HuH-7 (cell line): ENCODE data around the gene TAS2R50.
"Not testable (repeated sequence)": the region's sequence is repeated elsewhere in the genome, so short reads cannot be mapped to it uniquely, and the experiment has no call there.

Source experiments
- DNase-seq: peaks from one replicate; pipeline ENCODE4 v3.0.0; 2011; ENCODE audit warnings: low spot score

Gene TAS2R50

DNA sequence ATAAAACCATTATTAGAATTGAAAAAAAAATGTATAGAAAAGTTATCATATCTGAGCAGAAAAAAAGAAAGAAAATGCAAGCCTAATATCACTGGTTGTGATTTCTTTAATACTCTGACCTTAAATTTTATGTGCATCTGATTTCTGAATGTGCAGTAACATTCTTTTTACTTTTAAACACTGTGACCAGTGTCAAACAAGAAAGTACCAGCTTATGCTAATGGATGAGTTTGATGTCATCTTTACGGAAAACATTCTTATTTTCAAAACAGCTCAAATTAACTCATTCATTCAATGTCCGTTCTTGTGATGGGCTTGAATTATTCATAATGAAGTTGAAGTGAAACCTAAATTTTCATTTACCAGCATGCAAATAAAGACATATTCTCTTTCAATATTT is at the start of gene TAS2R50:
Gene TAS2R50 (minus strand): TSS at position 101 of the 400 bp plus-strand sequence. CDS start 52 bp downstream, at position 49.
- DNase-seq = no peak

GRCh38 chr12:11033959-11034358 is 47.2 kb upstream of the TAS2R50 start:
- not testable (repeated sequence) for DNase-seq

DNA sequence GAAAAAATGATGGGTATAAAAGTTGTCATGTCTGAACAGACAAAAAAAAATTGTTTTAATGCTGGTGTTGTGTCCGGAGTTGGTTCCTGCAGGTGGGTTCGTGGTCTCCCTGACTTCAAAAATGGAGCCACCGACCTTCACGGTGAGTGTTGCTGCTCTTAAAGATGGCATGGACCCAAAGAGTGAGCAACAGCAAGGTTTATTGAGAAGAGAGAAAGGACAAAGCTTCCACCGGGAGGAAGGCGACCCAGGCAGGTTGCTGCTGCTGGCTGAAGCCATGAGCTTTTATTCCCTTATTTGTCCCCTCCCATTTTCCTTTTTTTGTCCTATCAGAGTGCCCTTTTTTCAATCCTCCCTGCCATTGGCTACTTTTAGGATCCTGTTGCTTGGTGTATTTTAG is 44.6 kb upstream of the TAS2R50 start, which contains the start of gene TAS2R31:
Gene TAS2R31 (minus strand): TSS at position 101 of the 400 bp plus-strand sequence. CDS start 72 bp downstream, at position 29.
- no peak for DNase-seq

- DNase-seq = no peak
These were observed 39.4 kb upstream of the TAS2R50 start for GRCh38 chr12:11026118-11026517.

GRCh38 chr12:11023387-11023786 is 36.7 kb upstream of the TAS2R50 start:
- no peak for DNase-seq

- no peak for DNase-seq
These were observed 35.8 kb upstream of the TAS2R50 start, which contains the start of gene TAS2R19 for GRCh38 chr12:11022520-11022919. TSS of gene TAS2R19 (minus strand) at chr12:11022620. CDS start at chr12:11022571, 49 bp downstream.

DNA sequence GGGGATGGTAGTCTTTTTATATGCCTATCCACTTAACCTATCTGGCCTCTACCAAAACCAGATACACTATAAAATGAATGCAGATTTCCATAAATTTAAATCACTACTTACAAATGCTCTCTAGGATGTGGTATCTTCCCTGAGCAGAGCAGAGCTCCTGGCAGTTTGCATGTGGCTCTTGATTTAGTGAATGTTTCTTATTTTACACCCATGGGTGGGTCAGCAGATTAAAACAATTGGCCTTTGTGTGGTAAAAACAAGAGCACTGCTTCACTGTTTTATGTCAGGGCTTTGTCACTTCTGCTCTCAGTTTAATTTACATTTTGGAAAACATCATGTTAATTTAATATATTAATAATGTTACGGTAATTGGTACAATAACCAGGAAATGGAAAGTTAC is 30.2 kb upstream of the TAS2R50 start:
- no peak for DNase-seq

- peak; percentile 14 for DNase-seq
These were observed 29.2 kb upstream of the TAS2R50 start for GRCh38 chr12:11015775-11016430.

GRCh38 chr12:11014234-11014633 is 27.5 kb upstream of the TAS2R50 start:
- no peak for DNase-seq

GRCh38 chr12:11007608-11008007 is 20.9 kb upstream of the TAS2R50 start:
- no peak for DNase-seq

DNA sequence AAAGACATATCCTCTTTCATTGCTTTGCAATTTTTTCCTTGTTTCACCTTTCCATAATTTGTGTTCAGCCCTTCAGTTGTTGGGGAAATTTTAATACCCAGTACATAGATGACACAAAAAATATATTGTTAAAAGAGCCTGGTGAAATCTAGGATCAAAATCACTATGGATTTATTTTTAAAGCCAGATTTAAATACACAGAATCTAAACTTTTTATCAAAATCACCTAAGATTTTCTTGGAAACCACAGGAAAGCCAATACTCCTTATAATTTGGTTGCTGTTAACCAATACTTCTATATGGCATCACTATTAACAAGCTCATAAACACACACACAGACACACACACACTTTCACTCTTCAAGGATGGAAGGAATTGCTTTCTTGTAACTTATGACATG is 11.5 kb upstream of the TAS2R50 start, which contains the start of gene TAS2R20:
Gene TAS2R20 (minus strand): TSS at position 101 of the 400 bp plus-strand sequence. CDS start 429 bp downstream, outside the sequence.
- DNase-seq = no peak

DNA sequence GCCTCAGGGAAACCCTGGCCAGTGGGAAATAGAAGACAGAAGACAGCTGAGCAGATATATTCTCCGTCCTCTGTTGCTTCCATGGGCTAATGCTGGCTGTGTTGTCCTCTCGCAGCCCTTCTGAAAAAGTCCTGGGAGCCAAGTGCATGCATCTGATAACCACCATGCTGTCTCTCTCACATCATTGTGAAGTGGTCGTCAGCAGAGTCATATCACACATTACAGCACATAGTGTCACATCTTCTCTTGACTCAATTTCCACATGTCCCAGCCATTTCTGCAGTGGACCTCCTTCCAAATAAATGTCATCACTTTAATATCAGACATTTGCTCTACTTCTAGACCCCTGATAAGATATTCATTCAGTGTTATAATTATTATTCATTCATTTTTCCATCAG is 7.6 kb upstream of the TAS2R50 start:
- DNase-seq = no peak

GRCh38 chr12:10989107-10989506 is 2.4 kb upstream of the TAS2R50 start:
- DNase-seq = no peak

DNA sequence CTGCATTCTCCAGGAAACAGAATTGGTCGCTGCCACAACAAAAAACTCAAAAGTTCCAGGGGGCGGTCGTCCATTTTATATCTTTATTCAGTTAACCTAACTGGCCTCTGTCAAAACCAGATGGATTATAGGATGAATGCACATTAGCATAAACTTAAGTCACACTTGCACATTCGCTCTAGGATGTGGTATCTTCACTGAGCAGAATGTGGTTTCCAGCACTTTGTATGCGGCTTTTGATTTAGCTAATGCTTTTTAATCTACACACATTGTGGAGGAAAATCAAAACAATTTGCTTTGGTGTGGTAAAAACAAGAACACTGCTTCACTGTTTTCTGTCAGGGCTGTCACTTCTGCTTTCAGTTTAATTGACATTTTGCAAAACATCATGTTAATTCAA is 4.5 kb downstream of the TAS2R50 start:
- DNase-seq = no peak

- no peak for DNase-seq
These were observed 11.7 kb downstream of the TAS2R50 start for GRCh38 chr12:10974965-10975364.

DNA sequence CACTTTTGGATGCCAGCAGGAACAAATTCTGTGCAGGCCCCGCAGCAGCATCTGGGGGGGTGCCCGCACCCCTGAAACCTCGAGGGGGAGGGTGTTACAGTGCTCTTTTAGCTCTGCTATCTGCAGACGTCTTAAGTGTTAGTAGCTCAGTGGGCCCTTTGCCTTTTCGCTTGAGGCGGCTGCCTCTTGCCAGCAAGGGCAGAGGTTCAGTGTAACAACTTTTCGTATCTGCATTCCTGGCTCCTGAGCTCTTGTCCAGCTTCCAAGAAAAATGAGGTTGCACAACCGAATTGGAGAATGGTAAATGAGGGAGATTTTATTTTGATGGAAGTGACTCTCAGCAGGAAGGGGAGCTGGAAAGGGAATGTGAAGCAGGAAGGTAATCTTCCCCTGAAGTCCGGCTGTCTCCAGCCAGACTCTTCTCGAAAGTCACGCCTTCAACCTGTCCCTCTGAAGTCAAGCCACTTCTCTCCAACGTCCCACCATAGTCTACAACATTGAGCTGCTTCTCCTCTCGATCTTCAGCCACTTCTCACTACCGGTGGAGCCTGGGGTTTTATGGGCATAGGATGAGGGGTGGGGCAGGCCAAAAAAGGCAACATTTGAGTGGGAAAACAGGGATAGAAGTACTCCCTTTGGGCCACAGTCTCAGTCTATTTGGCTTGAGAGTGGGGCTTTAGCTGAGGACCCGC is 17.8 kb downstream of the TAS2R50 start:
- no peak for DNase-seq

GRCh38 chr12:10967409-10967808 is 19.3 kb downstream of the TAS2R50 start:
- DNase-seq = no peak

GRCh38 chr12:10966314-10966713 is 20.4 kb downstream of the TAS2R50 start:
- DNase-seq = no peak

DNA sequence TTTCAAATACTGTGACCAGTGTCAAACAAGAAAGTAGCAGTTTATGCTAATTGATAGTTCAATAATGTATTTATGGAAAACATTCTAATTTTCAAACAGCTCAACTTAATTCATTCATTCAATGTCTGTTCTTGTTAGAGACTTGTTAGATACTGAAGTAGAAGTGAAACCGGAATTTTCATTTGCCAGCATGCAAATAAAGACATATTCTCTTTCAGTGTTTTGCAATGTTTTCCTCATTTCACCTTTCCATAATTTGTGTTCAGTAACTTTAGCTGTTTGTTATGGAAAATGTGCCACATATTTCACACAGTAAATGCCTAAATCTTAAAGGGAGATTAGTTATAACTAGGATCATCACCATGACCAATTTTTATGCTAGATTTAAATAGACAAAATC is 21.2 kb downstream of the TAS2R50 start:
- no peak for DNase-seq

DNA sequence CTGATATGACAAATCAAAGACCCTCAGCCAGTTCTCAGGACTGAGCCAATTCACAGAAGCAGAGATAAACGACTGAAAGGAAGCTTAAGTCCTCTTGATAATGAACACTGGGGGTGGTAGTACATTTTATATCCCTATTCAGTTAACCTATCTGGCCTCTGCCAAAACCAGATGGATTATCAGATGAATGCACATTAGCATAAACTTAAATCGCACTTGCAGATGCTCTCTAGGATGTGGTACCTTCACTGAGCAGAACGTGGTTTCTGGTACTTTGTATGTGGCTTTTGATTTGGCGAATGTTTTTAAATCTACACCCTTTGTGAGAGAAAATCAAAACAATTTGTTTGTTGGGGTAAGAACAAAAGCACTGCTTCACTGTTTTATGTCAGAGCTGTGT is 26.5 kb downstream of the TAS2R50 start:
- no peak for DNase-seq

DNA sequence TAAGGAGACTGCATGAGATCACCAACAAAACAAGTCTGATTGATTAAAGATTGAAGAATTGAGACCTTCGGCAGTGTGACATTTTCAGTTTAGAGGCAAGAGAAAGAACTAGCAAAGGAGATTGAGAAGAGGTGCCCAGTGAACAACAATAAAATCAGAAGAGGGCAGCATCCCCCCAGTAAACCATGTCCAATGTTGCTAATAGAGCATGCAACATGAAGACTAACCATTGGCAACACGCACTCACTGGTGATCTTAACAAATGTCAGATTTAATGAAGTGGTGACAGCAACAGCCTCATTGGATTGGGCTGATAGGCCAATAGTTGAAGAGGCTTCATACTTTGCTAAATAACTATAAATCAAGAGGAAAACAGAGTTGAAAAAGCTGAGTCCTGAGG is 26.9 kb downstream of the TAS2R50 start:
- DNase-seq = no peak

- no peak for DNase-seq
These were observed 29.0 kb downstream of the TAS2R50 start for GRCh38 chr12:10957741-10958140.

GRCh38 chr12:10956085-10956484 is 30.6 kb downstream of the TAS2R50 start:
- DNase-seq = no peak
